ENCODE measurements around the gene GCNT1.
"Not testable (repeated sequence)": the region's sequence is repeated elsewhere in the genome, so short reads cannot be mapped to it uniquely, and the experiment has no call there.

GCNT1 gene

DNA sequence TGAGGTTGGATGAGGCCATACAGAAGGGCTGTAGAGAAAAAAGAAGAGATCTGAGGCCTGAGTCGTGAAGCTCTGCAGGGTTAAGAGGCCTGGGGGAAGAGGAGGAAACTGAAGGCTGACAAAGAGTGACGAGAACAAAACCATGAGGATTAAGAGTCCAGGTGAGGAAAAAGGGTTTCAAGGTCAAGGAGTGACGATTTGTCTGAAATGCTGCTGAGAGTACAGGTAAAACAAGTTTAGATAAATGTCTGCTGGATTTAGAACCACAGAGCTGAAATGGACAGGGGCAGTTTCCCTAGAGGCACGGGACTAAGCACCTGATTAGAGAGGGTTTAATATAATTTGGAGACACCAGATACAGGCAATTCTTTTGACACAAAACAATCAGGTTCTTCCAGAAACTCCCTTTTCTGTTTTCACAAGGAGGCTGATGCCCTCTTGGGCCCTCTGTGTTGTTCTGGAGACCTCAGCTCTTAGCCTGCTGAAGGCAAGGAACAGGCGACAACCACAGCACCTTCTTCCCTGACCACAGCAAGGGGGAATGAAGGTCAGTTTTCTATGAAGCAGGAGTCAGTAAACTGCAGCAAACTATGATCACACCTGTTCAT lies 14.6 kb upstream of the GCNT1 start:
- no peak for DNase-seq

- DNase-seq = no peak
These were observed 13.0 kb upstream of the GCNT1 start for GRCh38 chr9:76445976-76446375.

- DNase-seq = no peak
These were observed 10.5 kb upstream of the GCNT1 start for GRCh38 chr9:76448501-76448900.

GRCh38 chr9:76451234-76451633 lies 7.7 kb upstream of the GCNT1 start:
- DNase-seq = no peak

DNA sequence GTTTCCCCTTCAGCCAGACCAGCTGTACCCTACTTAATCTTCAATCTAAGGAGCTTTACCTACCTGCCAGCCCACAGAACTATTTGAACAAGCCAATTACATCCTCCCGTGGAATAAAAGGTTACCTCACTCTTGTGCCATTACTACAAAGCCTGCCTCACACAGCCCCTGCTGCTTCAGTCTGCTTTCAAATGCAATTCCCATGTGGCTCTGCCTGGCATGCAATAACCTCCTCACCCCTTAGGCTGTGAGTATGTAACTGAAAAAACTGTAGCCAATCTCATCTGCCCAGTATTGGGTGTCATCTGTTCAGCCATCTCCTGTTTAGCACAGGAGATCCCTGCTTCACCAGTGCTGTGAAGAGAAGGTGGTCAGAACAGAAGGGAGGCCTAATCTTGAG lies 6.1 kb upstream of the GCNT1 start:
- DNase-seq = no peak

DNA sequence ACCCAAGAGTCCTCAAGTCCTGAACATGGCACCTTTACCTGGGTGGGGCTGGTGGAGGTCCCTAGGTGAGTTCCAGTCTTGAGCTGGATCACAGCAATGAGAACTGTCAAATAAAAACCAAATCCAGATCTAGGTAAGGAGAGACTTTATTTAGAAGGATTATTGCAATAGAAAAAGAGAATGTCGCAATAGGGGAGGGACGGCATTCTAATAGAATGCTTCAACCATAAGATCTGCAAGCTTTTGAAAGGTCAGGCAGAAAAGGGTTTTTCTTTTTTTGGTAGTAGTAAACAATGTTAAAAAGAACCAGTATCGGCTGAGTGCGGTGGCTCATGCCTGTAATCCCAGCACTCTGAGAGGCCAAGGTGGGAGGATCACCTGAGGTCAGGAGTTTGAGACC lies 5.2 kb upstream of the GCNT1 start:
- no peak for DNase-seq

GRCh38 chr9:76454311-76454710 lies 4.7 kb upstream of the GCNT1 start:
- DNase-seq = no peak

DNA sequence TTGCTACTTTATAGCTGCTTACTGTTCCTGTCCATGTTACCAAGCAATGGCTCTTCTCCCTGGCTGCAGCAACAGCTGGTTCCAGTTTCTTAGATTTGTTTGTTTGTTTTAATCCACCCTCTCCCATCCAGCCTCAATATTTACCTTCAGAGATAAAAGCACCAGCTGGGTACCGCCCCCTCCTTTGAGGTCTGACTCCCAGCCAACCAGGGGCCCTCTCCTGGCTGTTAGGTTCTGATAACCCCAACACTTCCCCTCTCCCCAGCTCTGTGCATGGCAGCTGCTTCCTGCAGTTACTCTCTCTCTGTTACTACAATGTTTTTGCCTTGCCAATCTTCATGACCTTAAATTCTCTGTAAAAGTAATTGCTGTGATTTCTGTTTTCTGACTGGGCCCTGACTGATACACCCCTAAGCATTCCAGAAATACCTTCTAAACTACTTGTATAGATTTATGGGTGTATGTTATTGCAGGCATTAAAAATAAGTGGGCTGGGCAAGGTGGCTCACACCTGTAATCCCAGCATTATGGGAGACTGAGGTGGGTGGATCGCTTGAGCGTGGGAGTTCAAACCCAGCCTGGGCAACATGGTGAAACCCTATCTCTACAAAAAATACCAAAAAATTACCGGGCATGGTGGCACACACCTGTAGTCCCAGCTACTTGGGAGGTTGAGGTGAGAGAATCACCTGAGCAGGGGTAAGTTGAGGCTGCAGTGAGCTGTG lies 2.6 kb upstream of the GCNT1 start:
- DNase-seq = peak; percentile 31

DNA sequence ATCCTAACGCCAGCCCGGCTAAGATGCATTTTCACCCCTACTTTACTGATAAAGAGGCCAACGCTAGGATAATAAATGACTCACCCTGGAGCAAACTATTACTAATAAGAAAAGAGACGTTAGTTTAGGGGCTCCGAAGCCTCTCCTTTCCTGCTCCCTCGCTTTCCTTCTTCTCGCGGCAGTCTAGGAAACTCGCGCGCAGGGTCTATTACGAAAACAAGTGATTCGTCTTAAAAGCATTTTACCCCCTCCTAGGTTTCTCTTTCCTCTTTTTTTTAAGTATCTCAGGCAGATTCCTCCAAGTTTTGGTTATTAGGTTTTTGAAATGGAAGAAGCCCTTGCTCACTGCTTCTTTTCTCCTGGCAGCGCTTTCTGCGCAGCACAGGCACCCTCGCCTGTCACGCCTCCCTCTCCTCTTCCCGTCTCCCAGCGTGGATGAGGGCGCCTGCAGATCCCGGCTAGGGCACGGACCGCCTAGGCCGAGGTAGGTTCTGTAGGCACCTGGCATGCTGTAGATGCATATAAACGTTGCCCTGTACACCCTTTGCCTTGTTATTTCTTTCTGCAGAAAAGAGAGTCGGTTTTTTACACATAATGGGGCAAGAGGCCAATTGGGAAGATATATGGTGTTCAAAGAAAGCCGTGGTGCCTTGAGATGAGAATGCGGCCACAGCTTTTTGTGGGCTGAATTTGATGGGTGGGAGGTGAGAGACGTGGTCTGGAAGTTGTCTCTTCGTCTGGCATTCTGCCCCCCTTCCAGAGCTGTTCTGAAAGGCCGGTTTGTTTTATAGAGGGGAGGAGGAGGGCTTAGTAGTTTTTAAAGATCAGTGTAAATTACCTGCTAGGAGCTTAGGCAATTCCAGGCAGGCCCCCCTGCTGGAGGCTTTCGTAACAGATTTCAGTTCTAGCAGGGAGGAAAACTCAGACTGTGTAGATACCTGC lies 983 bp downstream of the GCNT1 start:
- DNase-seq = no peak

DNA sequence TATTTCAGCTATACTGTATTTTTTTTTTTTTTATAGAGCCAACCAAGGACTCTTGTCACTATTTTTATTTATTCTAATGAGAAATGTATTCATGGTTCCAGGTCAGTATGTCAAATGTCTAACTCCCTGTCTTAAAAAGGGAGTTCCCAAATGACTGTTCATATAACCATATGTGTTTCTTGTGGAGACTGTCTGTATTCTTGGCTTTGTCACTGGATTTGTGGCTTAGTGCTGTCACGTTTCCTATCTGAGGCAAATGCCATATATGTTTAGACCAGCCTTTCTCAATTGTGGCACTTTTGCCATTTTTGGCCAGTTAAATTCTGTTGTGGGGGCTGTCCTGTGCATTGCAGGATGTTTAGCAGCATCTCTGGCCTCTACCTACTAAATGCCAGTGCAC lies 3.1 kb downstream of the GCNT1 start:
- no peak for DNase-seq

- DNase-seq = no peak
These were observed 4.2 kb downstream of the GCNT1 start for GRCh38 chr9:76463211-76463610.

DNA sequence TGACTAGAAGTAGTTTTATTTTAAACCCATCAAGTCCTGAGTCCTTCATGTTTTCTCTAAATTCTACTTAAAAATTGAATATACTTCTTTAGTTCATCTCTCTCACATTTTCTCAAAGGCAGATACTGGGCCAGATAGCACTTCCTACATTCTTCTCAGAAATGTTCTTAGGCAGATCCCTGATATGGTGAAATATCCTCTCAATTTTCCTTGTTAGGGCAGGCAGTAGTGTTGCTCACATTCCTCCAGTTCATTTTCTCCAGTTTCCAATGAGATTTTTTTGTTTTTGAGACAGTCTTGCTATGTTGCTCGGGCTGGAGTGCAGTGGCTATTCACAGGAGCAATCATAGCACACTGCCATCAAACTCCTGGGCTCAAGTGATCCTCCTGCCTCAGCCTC lies 5.7 kb downstream of the GCNT1 start:
- no peak for DNase-seq

DNA sequence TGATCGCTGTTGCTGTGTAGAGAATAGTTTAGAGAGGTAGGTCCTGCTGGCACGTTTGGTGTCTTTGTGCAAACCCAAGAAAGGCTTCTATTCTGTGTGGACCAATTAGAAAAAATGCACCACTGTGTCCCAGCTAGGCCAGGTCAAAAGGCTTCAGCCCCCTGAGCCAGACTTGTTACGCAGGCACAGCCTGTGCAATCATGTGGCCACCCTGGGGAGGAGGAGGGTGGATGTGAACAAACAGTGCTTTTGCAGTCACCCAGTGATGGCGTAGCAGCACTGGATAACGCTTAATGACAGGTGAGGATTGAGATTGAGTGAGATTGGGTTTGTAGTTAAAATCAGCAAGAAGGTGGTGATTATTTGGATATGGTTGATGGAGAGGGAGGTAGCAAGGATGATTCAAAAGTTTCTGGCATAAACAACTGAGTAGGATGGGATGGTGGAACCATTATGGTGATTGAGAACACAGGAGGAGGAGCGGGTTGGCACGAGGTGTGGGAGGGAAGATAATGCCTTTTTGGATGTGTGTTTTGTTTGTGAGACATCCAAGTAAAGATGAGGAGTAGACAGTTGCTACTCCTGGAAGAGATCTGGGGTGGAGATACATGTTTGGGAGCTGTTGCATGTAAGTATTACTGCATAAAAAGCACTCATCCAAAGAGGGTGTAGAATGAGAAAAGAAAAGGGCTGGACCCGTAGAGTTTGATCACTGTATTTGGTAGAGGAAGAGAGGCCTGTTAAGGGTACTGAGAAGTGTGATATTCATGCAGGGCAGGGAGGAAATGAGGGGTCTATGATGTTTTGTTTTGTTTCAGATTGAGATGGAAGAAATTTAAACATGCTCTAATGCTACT lies 6.7 kb downstream of the GCNT1 start:
- no peak for DNase-seq

- DNase-seq = no peak
These were observed 7.3 kb downstream of the GCNT1 start for GRCh38 chr9:76466299-76466605.

GRCh38 chr9:76474419-76474818 lies 15.4 kb downstream of the GCNT1 start:
- DNase-seq = no peak

GRCh38 chr9:76475686-76476085 lies 16.7 kb downstream of the GCNT1 start:
- no peak for DNase-seq

DNA sequence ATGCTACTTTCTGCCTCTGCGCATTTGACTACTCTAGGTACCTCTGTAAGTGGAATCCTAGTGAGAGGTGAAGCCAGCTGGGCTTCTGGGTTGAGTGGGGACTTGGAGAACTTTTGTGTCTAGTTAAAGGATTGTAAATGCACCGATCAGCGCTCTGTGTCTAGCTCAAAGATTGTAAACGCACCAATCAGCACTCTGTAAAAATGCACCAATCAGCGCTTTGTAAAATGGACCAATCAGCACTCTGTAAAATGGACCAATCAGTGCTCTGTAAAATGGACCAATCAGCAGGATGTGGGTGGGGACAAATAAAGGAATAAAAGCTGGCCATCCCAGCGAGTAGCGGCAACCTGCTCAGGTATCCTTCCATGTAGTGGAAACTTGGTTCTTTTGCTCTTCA lies 18.8 kb downstream of the GCNT1 start:
- not testable (repeated sequence) for DNase-seq

DNA sequence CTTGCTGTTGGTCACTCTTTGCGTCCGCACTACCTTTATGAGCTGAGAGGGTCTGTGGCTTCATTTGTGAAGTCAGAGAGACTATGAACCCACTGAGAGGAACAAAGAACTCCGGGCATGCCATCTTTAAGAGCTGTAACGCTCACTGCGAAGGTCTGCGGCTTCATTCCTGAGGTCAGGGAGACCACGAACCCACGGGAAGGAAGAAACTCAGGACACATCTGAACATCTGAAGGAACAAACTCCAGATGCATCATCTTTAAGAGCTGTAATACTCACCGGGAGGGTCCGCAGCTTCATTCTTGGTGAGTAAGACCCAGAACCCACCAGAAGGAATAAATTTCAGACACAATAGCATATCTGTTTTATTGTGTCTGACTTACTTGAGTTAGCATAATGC lies 19.2 kb downstream of the GCNT1 start:
- DNase-seq = no peak

GRCh38 chr9:76479337-76479736 lies 20.4 kb downstream of the GCNT1 start:
- DNase-seq = not testable (repeated sequence)

DNA sequence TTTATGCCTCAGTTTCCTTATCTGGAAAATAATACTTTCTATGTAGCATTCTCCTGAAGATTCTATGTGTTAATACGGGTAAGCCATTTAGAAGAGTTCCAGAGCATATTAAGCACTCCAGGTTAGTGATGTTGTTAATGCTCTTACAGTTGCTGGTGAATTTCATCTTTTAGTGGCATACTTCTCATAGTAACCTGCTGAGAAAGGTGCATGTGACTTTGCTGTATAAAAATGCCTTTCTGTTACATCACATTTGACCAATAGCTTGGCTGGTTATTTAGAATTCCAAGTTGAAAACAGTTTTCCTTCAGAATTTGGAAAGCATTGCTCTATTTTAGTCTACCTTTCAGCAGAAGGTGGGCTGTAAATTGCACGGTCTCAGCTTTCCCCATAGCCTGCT lies 27.2 kb downstream of the GCNT1 start:
- no peak for DNase-seq

- DNase-seq = no peak
These were observed 31.4 kb downstream of the GCNT1 start for GRCh38 chr9:76490249-76490990.

- not testable (repeated sequence) for DNase-seq
These were observed 32.1 kb downstream of the GCNT1 start for GRCh38 chr9:76491056-76491455.
